ENCODE data around the gene SHC4. TPM values are rescaled to one million over a fixed set of nuclear protein-coding genes. Genes with fewer than 3 reads are reported as not detected.

SHC4 gene
- polyA plus RNA-seq, 1 donor from 2014 or later = 4.5 TPM

- H3K27me3 ChIP-seq (ENCODE audit: insufficient read depth, low read depth, low read length) = no peaks in the 10 kb centered on the region
- no peaks in the 10 kb centered on the region for H3K9me3 ChIP-seq (ENCODE audit: low read length)
Observed at GRCh38 chr15:48832648-48833047, 131.1 kb downstream of the SHC4 start.

GRCh38 chr15:48828906-48829305 is 134.8 kb downstream of the SHC4 start:
- Histone ChIP-seq H3K36me3 (ENCODE audit: insufficient read depth, low read length) (no peaks in the 10 kb centered on the region), H3K9me2 (ENCODE audit: insufficient read depth, low read length) (no peaks in the 10 kb centered on the region), H3K9me3 (ENCODE audit: low read length) (no peaks in the 10 kb centered on the region), H3K79me2 (replicated peaks; ENCODE audit: insufficient read depth, low read length) (no peaks in the 10 kb centered on the region), H3K4me3 (ENCODE audit: low read length) (no peak overlapping the region), H3K27me3 (ENCODE audit: insufficient read depth, low read depth, low read length) (no peaks in the 10 kb centered on the region), H4K20me1 (ENCODE audit: insufficient read depth) (no peaks in the 10 kb centered on the region), H3K4me2 (ENCODE audit: low read length) (no peak overlapping the region), H2AFZ (ENCODE audit: low read depth, low read length) (no peak overlapping the region), H3K9ac (ENCODE audit: low read length) (no peak overlapping the region), H3K27ac (ENCODE audit: low read length) (no peak overlapping the region), H3F3A (ENCODE audit: insufficient read depth, low read length, poor library complexity, severe bottlenecking) (no peaks in the 10 kb centered on the region)
- TF ChIP-seq TAF1 (IDR thresholded peaks at IDR 0.05; ENCODE audit: low read depth) = no peak
- no peak for TF ChIP-seq REST (IDR thresholded peaks at IDR 0.05; ENCODE audit: borderline replicate concordance)
- no peak for TF ChIP-seq EP300 (conservative IDR thresholded peaks at IDR 0.05; ENCODE audit: poor library complexity, severe bottlenecking)
- no peak for TF ChIP-seq CTCF (IDR thresholded peaks at IDR 0.05; ENCODE audit: poor library complexity, severe bottlenecking)
- TF ChIP-seq EZH2 (IDR thresholded peaks at IDR 0.05; ENCODE audit: borderline replicate concordance, insufficient read depth, low read length, poor library complexity, severe bottlenecking) = no peak
- TF ChIP-seq POLR2AphosphoS5 (IDR thresholded peaks at IDR 0.05) = no peak
- no peak for TF ChIP-seq MXI1 (conservative IDR thresholded peaks at IDR 0.05; ENCODE audit: poor library complexity, severe bottlenecking)
- no peak for TF ChIP-seq SMC3 (conservative IDR thresholded peaks at IDR 0.05; ENCODE audit: poor library complexity)
- no peak for TF ChIP-seq RAD21 (conservative IDR thresholded peaks at IDR 0.05)

More at GRCh38 chr15:48832648-48833047, 131.1 kb downstream of the SHC4 start:
- Histone ChIP-seq H3K9me2 (ENCODE audit: insufficient read depth, low read length) (no peaks in the 10 kb centered on the region), H3F3A (ENCODE audit: insufficient read depth, low read length, poor library complexity, severe bottlenecking) (no peaks in the 10 kb centered on the region), H3K9ac (ENCODE audit: low read length) (no peak overlapping the region), H3K4me2 (ENCODE audit: low read length) (no peak overlapping the region), H2AFZ (ENCODE audit: low read depth, low read length) (no peak overlapping the region), H4K20me1 (ENCODE audit: insufficient read depth) (no peaks in the 10 kb centered on the region), H3K4me3 (ENCODE audit: low read length) (no peak overlapping the region), H3K27ac (ENCODE audit: low read length) (no peak overlapping the region), H3K79me2 (replicated peaks; ENCODE audit: insufficient read depth, low read length) (no peaks in the 10 kb centered on the region), H3K36me3 (ENCODE audit: insufficient read depth, low read length) (no peaks in the 10 kb centered on the region)
- TF ChIP-seq SMC3 (conservative IDR thresholded peaks at IDR 0.05; ENCODE audit: poor library complexity) (no peak), TAF1 (IDR thresholded peaks at IDR 0.05; ENCODE audit: low read depth) (no peak), MXI1 (conservative IDR thresholded peaks at IDR 0.05; ENCODE audit: poor library complexity, severe bottlenecking) (no peak)

GRCh38 chr15:48828471-48828870 is 135.2 kb downstream of the SHC4 start:
- H3K36me3 ChIP-seq (ENCODE audit: insufficient read depth, low read length) = no peaks in the 10 kb centered on the region
- no peak overlapping the region for H2AFZ ChIP-seq (ENCODE audit: low read depth, low read length)
- no peaks in the 10 kb centered on the region for H3F3A ChIP-seq (ENCODE audit: insufficient read depth, low read length, poor library complexity, severe bottlenecking)
- no peaks in the 10 kb centered on the region for H3K9me3 ChIP-seq (ENCODE audit: low read length)
- no peak overlapping the region for H3K9ac ChIP-seq (ENCODE audit: low read length)
- no peaks in the 10 kb centered on the region for H3K9me2 ChIP-seq (ENCODE audit: insufficient read depth, low read length)
- no peak for TF ChIP-seq EZH2 (IDR thresholded peaks at IDR 0.05; ENCODE audit: borderline replicate concordance, insufficient read depth, low read length, poor library complexity, severe bottlenecking)
- TF ChIP-seq REST (IDR thresholded peaks at IDR 0.05; ENCODE audit: borderline replicate concordance) = no peak
- H3K4me3 ChIP-seq (ENCODE audit: low read length) = no peak overlapping the region
- no peaks in the 10 kb centered on the region for H3K27me3 ChIP-seq (ENCODE audit: insufficient read depth, low read depth, low read length)
- H3K4me2 ChIP-seq (ENCODE audit: low read length) = no peak overlapping the region
- H3K27ac ChIP-seq (ENCODE audit: low read length) = no peak overlapping the region
- no peaks in the 10 kb centered on the region for H4K20me1 ChIP-seq (ENCODE audit: insufficient read depth)
- no peaks in the 10 kb centered on the region for H3K79me2 ChIP-seq (replicated peaks; ENCODE audit: insufficient read depth, low read length)
